A549 (cell line): ENCODE data around the gene NXNL1. TPM values are rescaled to one million over a fixed set of nuclear protein-coding genes. Genes with fewer than 3 reads are reported as not detected.
A peak's percentile ranks its signal among the peaks of the same experiment; 100 is the strongest.

Experiments
- ATAC-seq, 2 experiments: fragments of 200-7000 bp in 1 of 2; fragments of >200 bp in 1 of 2; cut with Nextera tagmentation in 1 of 2; cut with Tn5 transposase in 1 of 2; 3 replicates each; pipeline versions ENCODE4 v1.8.0 to v1.9.1; 2018 to 2020; ENCODE audit warnings: mild to moderate bottlenecking in 1 of 2, moderate library complexity in 1 of 2
- CTCF ChIA-PET: fragments of 300-600 bp; sonication (Branson Sonifier 250); formaldehyde crosslinking; extraction: SDS; loops from one replicate; lab custom pipeline; 2021; ENCODE audit warnings: antibody characterized with exemption, inconsistent platforms; lab: Yijun Ruan, JAX
- POLR2A ChIA-PET: fragments of 350-600 bp; formaldehyde crosslinking; extraction: SDS; loops from one replicate; lab custom pipeline; 2021; ENCODE audit warnings: antibody characterized with exemption, inconsistent platforms; lab: Yijun Ruan, JAX
- DNase-seq, 2 experiments: peaks; one replicate each; pipeline versions ENCODE4 v3.0.0 to v3.0.0-alpha.2; 2011 to 2016; ENCODE audit warnings: low read depth in 1 of 2, low spot score in 1 of 2
- FAIRE-seq: peaks from 2 replicates; lab custom pipeline; 2011; peaks lifted over from hg19 to GRCh38; lab: Jason Lieb, UNC
- H3K27ac ChIP-seq, 2 experiments: fragments of >200 bp; sonication (Bioruptor Twin); formaldehyde crosslinking; 3 replicates each; pipeline ENCODE4 v1.5.1; 2016 to 2017
- H3K4me1 ChIP-seq: fragments of >200 bp; sonication (Bioruptor Twin); formaldehyde crosslinking; 3 replicates; pipeline ENCODE4 v1.6.1; 2016
- H3K4me2 ChIP-seq: fragments of >200 bp; sonication (Bioruptor Twin); formaldehyde crosslinking; 3 replicates; pipeline ENCODE4 v1.6.1; 2016
- H3K4me3 ChIP-seq: fragments of >200 bp; sonication (Bioruptor Twin); formaldehyde crosslinking; 3 replicates; pipeline ENCODE4 v1.5.1; 2016
- H3K9me3 ChIP-seq: fragments of >200 bp; sonication (Bioruptor Twin); formaldehyde crosslinking; 3 replicates; pipeline ENCODE4 v1.6.1; 2016
- BCL3 ChIP-seq: fragments of >200 bp; sonication (Bioruptor Twin); formaldehyde crosslinking; IDR thresholded peaks from 3 replicates; pipeline ENCODE4 v1.6.1; 2016
- CBX2 ChIP-seq: fragments of 200-600 bp; sonication (generic); IDR thresholded peaks from 2 replicates; pipeline ENCODE4 v1.6.1; 2016; ENCODE audit warnings: low read depth, mild to moderate bottlenecking, borderline replicate concordance
- CBX8 ChIP-seq: fragments of 200-600 bp; sonication (generic); IDR thresholded peaks from 2 replicates; pipeline ENCODE4 v1.6.1; 2016
- CHD4 ChIP-seq: fragments of 200-600 bp; sonication (generic); IDR thresholded peaks from 2 replicates; pipeline ENCODE4 v1.6.1; 2016; ENCODE audit warnings: antibody characterized with exemption, mild to moderate bottlenecking, borderline replicate concordance
- E2F6 ChIP-seq: IDR thresholded peaks from 2 replicates; pipeline ENCODE4 v1.6.1; 2012; ENCODE audit warnings: low read depth, borderline replicate concordance
- EHF ChIP-seq: fragments of 250-450 bp; sonication (Bioruptor Pico); IDR thresholded peaks from 2 replicates; pipeline ENCODE4 v1.5.0; 2020; ENCODE audit warnings: mild to moderate bottlenecking
- ELK1 ChIP-seq: fragments of 150-350 bp; IDR thresholded peaks from 2 replicates; pipeline ENCODE4 v1.6.1; 2014; ENCODE audit warnings: low read depth, mild to moderate bottlenecking, low read length
- EP300 ChIP-seq, 2 experiments: fragments of >200 bp; sonication (Bioruptor Twin); formaldehyde crosslinking; IDR thresholded peaks; 2 replicates in 1 of 2; 3 replicates in 1 of 2; pipeline ENCODE4 v1.6.1; 2016 to 2017
- FOSL2 ChIP-seq, 2 experiments: fragments of 450-650 bp in 1 of 2; fragments of >200 bp in 1 of 2; sonication (Bioruptor Twin) in 1 of 2; formaldehyde crosslinking; IDR thresholded peaks; 2 replicates each; pipeline versions ENCODE4 v1.5.0 to v1.6.1; 2016 to 2020; ENCODE audit warnings: mild to moderate bottlenecking in 1 of 2, moderate library complexity in 1 of 2
- HDAC2 ChIP-seq: fragments of 200-600 bp; sonication (generic); IDR thresholded peaks from 2 replicates; pipeline ENCODE4 v1.6.1; 2016
- HOXA7 ChIP-seq: fragments of 250-450 bp; sonication (Bioruptor Pico); IDR thresholded peaks from 2 replicates; pipeline ENCODE4 v1.5.0; 2020; ENCODE audit warnings: mild to moderate bottlenecking, moderate library complexity
- HOXB5 ChIP-seq: fragments of 250-450 bp; sonication (Bioruptor Pico); IDR thresholded peaks from 2 replicates; pipeline ENCODE4 v1.5.0; 2020; ENCODE audit warnings: mild to moderate bottlenecking, moderate library complexity
- JUN ChIP-seq, 2 experiments: fragments of >200 bp; sonication (Bioruptor Twin); formaldehyde crosslinking; IDR thresholded peaks; 2 replicates in 1 of 2; 3 replicates in 1 of 2; pipeline ENCODE4 v1.6.1; 2016 to 2017
- JUNB ChIP-seq: fragments of >200 bp; sonication (Bioruptor Twin); formaldehyde crosslinking; IDR thresholded peaks from 2 replicates; pipeline ENCODE4 v1.6.1; 2016
- MAX ChIP-seq: IDR thresholded peaks from 2 replicates; pipeline ENCODE4 v1.6.1; 2012
- MYC ChIP-seq: IDR thresholded peaks from 2 replicates; pipeline ENCODE4 v1.6.1; 2012; ENCODE audit warnings: mild to moderate bottlenecking, inconsistent platforms, low read length, improper control_type of control experiment, borderline replicate concordance
- NFE2L2 ChIP-seq: fragments of 150-350 bp; conservative IDR thresholded peaks from 2 replicates; pipeline ENCODE4 v1.6.1; 2014; ENCODE audit warnings: low read length
- NR3C1 ChIP-seq: fragments of >200 bp; sonication (Bioruptor Twin); formaldehyde crosslinking; IDR thresholded peaks from 3 replicates; pipeline ENCODE4 v1.6.1; 2017
- PHF8 ChIP-seq: fragments of 200-600 bp; sonication (generic); IDR thresholded peaks from 2 replicates; pipeline ENCODE4 v1.6.1; 2016; ENCODE audit warnings: low read depth, mild to moderate bottlenecking, antibody characterized with exemption, moderate library complexity, borderline replicate concordance
- POLR2A ChIP-seq: IDR thresholded peaks from 2 replicates; pipeline ENCODE4 v1.6.1; 2012; ENCODE audit warnings: mild to moderate bottlenecking, low read length
- POLR2AphosphoS2 ChIP-seq: conservative IDR thresholded peaks from 2 replicates; pipeline ENCODE4 v1.6.1; 2012; ENCODE audit warnings: low read length, improper control_type of control experiment, inconsistent platforms
- RAD21 ChIP-seq, 2 experiments: fragments of >200 bp in 1 of 2; sonication (Bioruptor Twin) in 1 of 2; formaldehyde crosslinking in 1 of 2; IDR thresholded peaks in 1 of 2; conservative IDR thresholded peaks in 1 of 2; 2 replicates in 1 of 2; 3 replicates in 1 of 2; pipeline ENCODE4 v1.6.1; 2012 to 2018; ENCODE audit warnings: inconsistent platforms in 1 of 2
- RARB ChIP-seq: fragments of 250-450 bp; sonication (Bioruptor Pico); IDR thresholded peaks from 2 replicates; pipeline ENCODE4 v1.8.0; 2021; ENCODE audit warnings: mild to moderate bottlenecking, moderate library complexity
- RCOR1 ChIP-seq: fragments of 150-350 bp; IDR thresholded peaks from 2 replicates; pipeline ENCODE4 v1.6.1; 2014; ENCODE audit warnings: antibody characterized with exemption, low read length, low read depth
- REST ChIP-seq: fragments of 200-600 bp; sonication (generic); IDR thresholded peaks from 2 replicates; pipeline ENCODE4 v1.6.1; 2016; ENCODE audit warnings: antibody characterized with exemption, mild to moderate bottlenecking, moderate library complexity
- SMC3 ChIP-seq: fragments of >200 bp; sonication (Bioruptor Twin); formaldehyde crosslinking; IDR thresholded peaks from 3 replicates; pipeline ENCODE4 v1.6.1; 2018; ENCODE audit warnings: inconsistent platforms
- ZNF302 ChIP-seq: fragments of 250-450 bp; sonication (Bioruptor Pico); IDR thresholded peaks from 2 replicates; pipeline ENCODE4 v1.9.0; 2021; ENCODE audit warnings: inconsistent platforms, mild to moderate bottlenecking, moderate library complexity
- ZSCAN20 ChIP-seq: fragments of 250-450 bp; sonication (Bioruptor Pico); IDR thresholded peaks from 2 replicates; pipeline ENCODE4 v1.8.0; 2022; ENCODE audit warnings: mild to moderate bottlenecking, moderate library complexity
- WGBS: methylation state at CpG from one replicate; pipeline ENCODE4 v1.1.6; 2017; ENCODE audit errors: missing lambda C conversion rate; 5-methylcytosine and 5-hydroxymethylcytosine counted together
- polyA plus RNA-seq, 4 experiments: library from polyadenylated mRNA; depleted of rRNA in 3 of 4; stranded (reverse); fragments of >200 nt; fragmentation: RNase III in 1 of 4; extraction: RNeasy Plus Mini Kit Qiagen cat#74134 plus additional on column Dnase treatment in 1 of 4; gene quantifications; 2 replicates in 3 of 4; 3 replicates in 1 of 4; pipeline ENCODE4 v1.2.3, GENCODE V29; 2011 to 2017

The NXNL1 gene
- polyA plus RNA-seq, 2 of the 4 experiments (the other 2 are of a cell fraction), result not detected

GRCh38 chr19:17420475-17420924 lies 40.2 kb downstream of the NXNL1 start:
- CTCF ChIA-PET, result interaction anchor here (0.6 to 1.6 kb wide), 4 partner anchors 21 to 112 kb away, joined by 3 to 6 read pairs (median 3); partner anchors contain the start of gene DDA1
- POLR2A ChIA-PET, result interaction anchor here (1.0 kb wide), 1 partner anchor 28 kb away, joined by 3 read pairs; the partner anchor contains the start of gene TMEM221

GRCh38 chr19:17419621-17420474 lies 40.9 kb downstream of the NXNL1 start, which contains the start of gene MVB12A:
TSS of gene MVB12A (plus strand) at chr19:17420047. CDS start at chr19:17420136, 89 bp downstream.
- H3K4me3 ChIP-seq, result peak within 1 kb of the TSS; percentile 95
- no peaks in the 10 kb centered on the region for H3K9me3 ChIP-seq
- peak within 1 kb of the TSS; percentile 84 for H3K4me2 ChIP-seq
- peaks cover 10% of the 10 kb centered on the region; the same call in 2 of the 3 replicates for H3K4me1 ChIP-seq
- POLR2A ChIA-PET, result interaction anchor here (0.7 to 1.2 kb wide), 6 partner anchors 9 to 439 kb away, joined by 3 to 5 read pairs (median 3); partner anchors contain the start of genes GTPBP3, RPL18A and TMEM221
- peak within 1 kb of the TSS; percentile 82 to 93 for H3K27ac ChIP-seq
- WGBS, result 0% methylated on average over 19 of the region's 85 CpGs
- DNase-seq, result peak; percentile 86 to 99
- peak; percentile 36 for FAIRE-seq
- ATAC-seq, result peak; percentile 93 to 95
- CTCF ChIA-PET, result interaction anchor here (1.0 to 1.6 kb wide), 5 partner anchors 8 to 34 kb away, joined by 3 to 6 read pairs (median 6); partner anchors contain the start of genes CCDC194 and TMEM221
- TF ChIP-seq CHD4 (no peak), CBX8 (no peak), RARB (no peak), REST (no peak), RCOR1 (no peak), ZSCAN20 (CRISPR knock-in tag) (no peak), HOXA7 (no peak), PHF8 (peak; percentile 51; the same call in 1 of the 2 replicates), JUN (IDR thresholded peaks at IDR 0.05) (peak in 1 of 2 experiments; percentile 45; a peak in 1 of 5 replicates), FOSL2 (IDR thresholded peaks at IDR 0.05) (no peak), FOSL2 (CRISPR knock-in tag; IDR thresholded peaks at IDR 0.05) (no peak), EP300 (IDR thresholded peaks at IDR 0.05) (no peak), MYC (no peak), ELK1 (no peak), ZNF302 (CRISPR knock-in tag) (no peak), NR3C1 (no peak), SMC3 (no peak), E2F6 (peak; percentile 65; the same call in 1 of the 2 replicates), JUNB (no peak), POLR2AphosphoS2 (no peak), HOXB5 (CRISPR knock-in tag) (no peak), NFE2L2 (no peak), BCL3 (0 out of 3 replicates have a peak, but pooled peaks have one; percentile 35), RAD21 (conservative IDR thresholded peaks at IDR 0.05 in 1 of 2, IDR thresholded peaks at IDR 0.05 in 1 of 2) (no peak), EHF (no peak), POLR2A (peak; percentile 25; the same call in 1 of the 2 replicates), HDAC2 (no peak), CBX2 (no peak)

More at GRCh38 chr19:17420475-17420924, 40.2 kb downstream of the NXNL1 start:
- H3K4me2 ChIP-seq, result peak overlapping the region; percentile 84
- peak overlapping the region; percentile 82 to 93 for H3K27ac ChIP-seq
- WGBS, result 8% methylated on average over 12 of the region's 25 CpGs
- peaks cover 12% of the 10 kb centered on the region; the same call in 2 of the 3 replicates for H3K4me1 ChIP-seq
- peak overlapping the region; percentile 95 for H3K4me3 ChIP-seq
- no peak for FAIRE-seq
- H3K9me3 ChIP-seq, result no peaks in the 10 kb centered on the region
- TF ChIP-seq SMC3 (no peak), MAX (0 out of 2 replicates have a peak, but pooled peaks have one; percentile 14)
- peak; percentile 65 to 71; a peak in 5 of 6 replicates for ATAC-seq
- peak in 1 of 2 experiments; percentile 46 for DNase-seq
